Measurements from ENCODE around the gene NACC1. TPM values are rescaled to one million over a fixed set of nuclear protein-coding genes. Genes with fewer than 3 reads are reported as not detected.

The NACC1 gene
- total and polyA plus RNA-seq, 2 experiments from 2014 or later = 11.1 to 35.0 TPM

GRCh38 chr19:13078381-13078780 lies 39.7 kb upstream of the NACC1 start:
- 77% methylated on average over 9 of the region's 10 CpGs for WGBS (ENCODE audit: low lambda C conversion rate, missing lambda C conversion rate)
- Histone ChIP-seq H4K20me1 (ENCODE audit: insufficient read depth, poor library complexity, severe bottlenecking) (no peaks in the 10 kb centered on the region), H3K27ac (peak overlapping the region; percentile 88), H2AFZ (no peak overlapping the region), H3K27me3 (peaks cover 4% of the 10 kb centered on the region), H3K79me2 (no peaks in the 10 kb centered on the region), H3K4me3 (no peak overlapping the region), H3K9me2 (replicated peaks; ENCODE audit: insufficient read depth) (no peaks in the 10 kb centered on the region), H3K4me2 (peak overlapping the region; percentile 55), H3K4me1 (ENCODE audit: insufficient read depth) (peaks cover 53% of the 10 kb centered on the region), H3K9me3 (ENCODE audit: low read depth) (no peaks in the 10 kb centered on the region), H3K36me3 (replicated peaks; ENCODE audit: insufficient read depth, low read depth) (no peaks in the 10 kb centered on the region)
- no peak for DNase-seq (ENCODE audit: low spot score)
- TF ChIP-seq EZH2phosphoT487 (IDR thresholded peaks at IDR 0.05; ENCODE audit: low read depth, severe bottlenecking, unreplicated experiment) (no peak), EZH2 (IDR thresholded peaks at IDR 0.05; ENCODE audit: borderline replicate concordance) (no peak), CTCF (IDR thresholded peaks at IDR 0.05; ENCODE audit: poor library complexity) (no peak)

GRCh38 chr19:13078897-13079541 lies 39.0 kb upstream of the NACC1 start:
- Histone ChIP-seq H3K9me2 (replicated peaks; ENCODE audit: insufficient read depth) (no peaks in the 10 kb centered on the region), H3K79me2 (no peaks in the 10 kb centered on the region), H3K27me3 (peaks cover 4% of the 10 kb centered on the region), H2AFZ (no peak overlapping the region), H4K20me1 (ENCODE audit: insufficient read depth, poor library complexity, severe bottlenecking) (no peaks in the 10 kb centered on the region), H3K4me3 (no peak overlapping the region), H3K36me3 (replicated peaks; ENCODE audit: insufficient read depth, low read depth) (no peaks in the 10 kb centered on the region), H3K4me1 (ENCODE audit: insufficient read depth) (peaks cover 53% of the 10 kb centered on the region), H3K9me3 (ENCODE audit: low read depth) (no peaks in the 10 kb centered on the region), H3K4me2 (peak overlapping the region; percentile 55), H3K27ac (peak overlapping the region; percentile 88)
- WGBS (ENCODE audit: low lambda C conversion rate, missing lambda C conversion rate) = 75% methylated on average over 12 of the region's 12 CpGs
- no peak for DNase-seq (ENCODE audit: low spot score)
- TF ChIP-seq EZH2 (IDR thresholded peaks at IDR 0.05; ENCODE audit: borderline replicate concordance) (no peak), CTCF (IDR thresholded peaks at IDR 0.05; ENCODE audit: poor library complexity) (peak; percentile 11), EZH2phosphoT487 (IDR thresholded peaks at IDR 0.05; ENCODE audit: low read depth, severe bottlenecking, unreplicated experiment) (no peak)

GRCh38 chr19:13079542-13079986 lies 38.5 kb upstream of the NACC1 start:
- no peak overlapping the region for H3K4me3 ChIP-seq
- peaks cover 53% of the 10 kb centered on the region for H3K4me1 ChIP-seq (ENCODE audit: insufficient read depth)
- peak overlapping the region; percentile 88 for H3K27ac ChIP-seq
- H3K36me3 ChIP-seq (replicated peaks; ENCODE audit: insufficient read depth, low read depth) = no peaks in the 10 kb centered on the region
- no peak overlapping the region for H2AFZ ChIP-seq
- no peaks in the 10 kb centered on the region for H3K79me2 ChIP-seq
- no peaks in the 10 kb centered on the region for H3K9me3 ChIP-seq (ENCODE audit: low read depth)
- H4K20me1 ChIP-seq (ENCODE audit: insufficient read depth, poor library complexity, severe bottlenecking) = no peaks in the 10 kb centered on the region
- H3K27me3 ChIP-seq = peaks cover 4% of the 10 kb centered on the region
- peak; percentile 80 for DNase-seq (ENCODE audit: low spot score)
- no peaks in the 10 kb centered on the region for H3K9me2 ChIP-seq (replicated peaks; ENCODE audit: insufficient read depth)
- TF ChIP-seq EZH2phosphoT487 (IDR thresholded peaks at IDR 0.05; ENCODE audit: low read depth, severe bottlenecking, unreplicated experiment) = no peak
- TF ChIP-seq CTCF (IDR thresholded peaks at IDR 0.05; ENCODE audit: poor library complexity) = no peak
- no peak for TF ChIP-seq EZH2 (IDR thresholded peaks at IDR 0.05; ENCODE audit: borderline replicate concordance)
- 50% methylated on average over 14 of the region's 16 CpGs for WGBS (ENCODE audit: low lambda C conversion rate, missing lambda C conversion rate)
- H3K4me2 ChIP-seq = peak overlapping the region; percentile 55

All from hepatocyte (in vitro differentiated cells).